ENCODE measurements around the gene TAF11L13. TPM values are rescaled to one million over a fixed set of nuclear protein-coding genes. Genes with fewer than 3 reads are reported as not detected.
"Not testable (repeated sequence)": the region's sequence is repeated elsewhere in the genome, so short reads cannot be mapped to it uniquely, and the experiment has no call there.

The TAF11L13 gene
- total RNA-seq: not detected
- not detected for polyA plus RNA-seq
- total RNA-seq: 0 reads per million in 6 experiments

DNA sequence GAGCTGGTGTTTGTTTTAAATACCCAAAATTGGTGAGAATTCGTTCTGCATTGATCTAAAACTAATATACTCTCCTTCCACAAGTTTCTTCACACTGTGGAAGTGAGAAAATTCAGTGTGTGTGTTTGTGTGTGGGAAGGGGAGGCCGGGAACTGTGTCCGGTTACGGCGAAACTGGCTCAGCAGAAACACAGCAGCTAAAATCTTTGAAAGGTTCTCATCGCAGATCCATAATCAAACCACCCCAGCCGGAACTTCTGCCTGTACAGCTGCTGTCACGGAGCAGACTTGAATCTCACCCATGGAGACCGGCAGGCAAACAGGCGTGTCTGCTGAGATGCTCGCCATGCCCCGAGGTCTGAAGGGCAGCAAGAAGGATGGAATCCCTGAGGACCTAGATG lies at the start of gene TAF11L13:
Gene TAF11L13, plus strand, starts transcription at position 301 of the 400 bp plus-strand sequence.
- POLR2A ChIA-PET, ATAC-seq, DNase-seq, H3K4me3 Mint-ChIP-seq, H3K27me3 Mint-ChIP-seq, H3K4me1 Mint-ChIP-seq, H3K36me3 Mint-ChIP-seq, H3K27ac Mint-ChIP-seq: not testable (repeated sequence)
- peaks cover 0 to 10% (median 4%) of the 10 kb centered on the region in 9 donors for H3K9me3 Mint-ChIP-seq

DNA sequence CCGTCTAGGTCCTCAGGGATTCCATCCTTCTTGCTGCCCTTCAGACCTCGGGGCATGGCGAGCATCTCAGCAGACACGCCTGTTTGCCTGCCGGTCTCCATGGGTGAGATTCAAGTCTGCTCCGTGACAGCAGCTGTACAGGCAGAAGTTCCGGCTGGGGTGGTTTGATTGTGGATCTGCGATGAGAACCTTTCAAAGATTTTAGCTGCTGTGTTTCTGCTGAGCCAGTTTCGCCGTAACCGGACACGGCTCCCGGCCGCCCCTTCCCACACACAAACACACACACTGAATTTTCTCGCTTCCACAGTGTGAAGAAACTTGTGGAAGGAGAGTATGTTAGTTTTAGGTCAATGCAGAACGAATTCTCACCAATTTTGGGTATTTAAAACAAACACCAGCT lies 46.2 kb upstream of the TAF11L13 start, which contains the start of gene TAF11L7:
Gene TAF11L7, minus strand, starts transcription at position 101 of the 400 bp plus-strand sequence.
- ATAC-seq, H3K27ac Mint-ChIP-seq, DNase-seq, H3K4me3 Mint-ChIP-seq, H3K9me3 Mint-ChIP-seq, H3K36me3 Mint-ChIP-seq, H3K4me1 Mint-ChIP-seq, H3K27me3 Mint-ChIP-seq, POLR2A ChIA-PET: not testable (repeated sequence)

GRCh38 chr5:17590860-17591259 lies 41.0 kb upstream of the TAF11L13 start, which contains the start of gene TAF11L8:
TSS of gene TAF11L8 (minus strand) at chr5:17590960.
- H3K4me1 Mint-ChIP-seq, POLR2A ChIA-PET, H3K27me3 Mint-ChIP-seq, H3K9me3 Mint-ChIP-seq, H3K36me3 Mint-ChIP-seq, H3K4me3 Mint-ChIP-seq, DNase-seq, ATAC-seq, H3K27ac Mint-ChIP-seq: not testable (repeated sequence)

DNA sequence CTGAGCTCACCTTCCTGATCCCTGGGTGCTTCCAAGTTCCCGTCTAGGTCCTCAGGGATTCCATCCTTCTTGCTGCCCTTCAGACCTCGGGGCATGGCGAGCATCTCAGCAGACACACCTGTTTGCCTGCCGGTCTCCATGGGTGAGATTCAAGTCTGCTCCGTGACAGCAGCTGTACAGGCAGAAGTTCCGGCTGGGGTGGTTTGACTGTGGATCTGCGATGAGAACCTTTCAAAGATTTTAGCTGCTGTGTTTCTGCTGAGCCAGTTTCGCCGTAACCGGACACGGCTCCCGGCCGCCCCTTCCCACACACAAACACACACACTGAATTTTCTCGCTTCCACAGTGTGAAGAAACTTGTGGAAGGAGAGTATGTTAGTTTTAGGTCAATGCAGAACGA lies 37.6 kb upstream of the TAF11L13 start, which contains the start of gene TAF11L9:
Gene TAF11L9, minus strand, starts transcription at position 140 of the 400 bp plus-strand sequence.
- H3K27ac Mint-ChIP-seq, DNase-seq, H3K9me3 Mint-ChIP-seq, H3K27me3 Mint-ChIP-seq, POLR2A ChIA-PET, H3K4me3 Mint-ChIP-seq, ATAC-seq, H3K36me3 Mint-ChIP-seq, H3K4me1 Mint-ChIP-seq: not testable (repeated sequence)

DNA sequence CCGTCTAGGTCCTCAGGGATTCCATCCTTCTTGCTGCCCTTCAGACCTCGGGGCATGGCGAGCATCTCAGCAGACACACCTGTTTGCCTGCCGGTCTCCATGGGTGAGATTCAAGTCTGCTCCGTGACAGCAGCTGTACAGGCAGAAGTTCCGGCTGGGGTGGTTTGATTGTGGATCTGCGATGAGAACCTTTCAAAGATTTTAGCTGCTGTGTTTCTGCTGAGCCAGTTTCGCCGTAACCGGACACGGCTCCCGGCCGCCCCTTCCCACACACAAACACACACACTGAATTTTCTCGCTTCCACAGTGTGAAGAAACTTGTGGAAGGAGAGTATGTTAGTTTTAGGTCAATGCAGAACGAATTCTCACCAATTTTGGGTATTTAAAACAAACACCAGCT lies 34.2 kb upstream of the TAF11L13 start, which contains the start of gene TAF11L10:
Gene TAF11L10, minus strand, starts transcription at position 101 of the 400 bp plus-strand sequence.
- H3K4me1 Mint-ChIP-seq, ATAC-seq, H3K27me3 Mint-ChIP-seq, H3K36me3 Mint-ChIP-seq, H3K27ac Mint-ChIP-seq, POLR2A ChIA-PET, H3K9me3 Mint-ChIP-seq, DNase-seq, H3K4me3 Mint-ChIP-seq: not testable (repeated sequence)

DNA sequence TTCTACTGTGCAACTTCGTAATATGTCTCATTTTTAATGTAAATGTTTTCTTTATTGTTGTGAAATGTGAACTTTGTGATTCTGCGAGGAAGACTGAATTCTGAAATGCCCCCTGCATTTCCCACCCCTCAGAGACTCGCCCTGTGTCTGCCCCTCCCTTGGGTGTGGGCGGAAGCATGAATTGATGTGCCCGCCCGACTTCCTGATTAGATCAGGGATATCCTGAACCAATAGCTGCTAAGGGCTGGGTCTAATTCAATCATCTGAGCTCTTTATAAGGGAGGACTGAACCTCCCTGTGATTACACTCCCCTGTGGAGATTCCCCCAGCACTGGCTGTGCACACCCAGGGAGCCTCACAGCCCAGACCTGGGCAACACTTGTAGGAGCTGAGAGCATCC lies 28.0 kb upstream of the TAF11L13 start, which contains the start of gene TAF11L11:
Gene TAF11L11, plus strand, starts transcription at position 304 of the 400 bp plus-strand sequence.
- H3K27ac Mint-ChIP-seq, ATAC-seq, H3K36me3 Mint-ChIP-seq, DNase-seq, POLR2A ChIA-PET, H3K4me3 Mint-ChIP-seq, H3K4me1 Mint-ChIP-seq, H3K27me3 Mint-ChIP-seq: not testable (repeated sequence)
- peaks cover 0 to 18% (median 5%) of the 10 kb centered on the region in 9 donors for H3K9me3 Mint-ChIP-seq

DNA sequence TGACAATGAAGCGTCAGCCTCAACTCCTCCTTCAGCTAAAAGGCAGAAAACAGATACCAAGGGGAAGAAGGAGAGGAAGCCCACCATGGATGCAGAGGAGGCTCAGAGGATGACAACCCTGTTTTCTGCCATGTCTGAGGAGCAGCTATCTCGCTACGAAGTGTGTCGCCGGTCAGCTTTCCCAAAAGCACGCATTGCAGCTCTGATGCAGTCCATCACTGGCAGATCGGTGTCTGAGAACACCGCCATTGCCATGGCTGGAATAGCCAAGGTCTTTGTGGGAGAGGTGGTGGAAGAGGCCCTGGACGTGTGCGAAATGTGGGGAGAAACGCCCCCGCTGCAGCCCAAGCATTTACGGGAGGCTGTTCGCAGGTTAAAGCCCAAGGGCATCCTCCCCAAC lies 26.9 kb upstream of the TAF11L13 start:
- ATAC-seq (no peak), DNase-seq (no peak)
- no peaks in the 10 kb centered on the region for H3K36me3 Mint-ChIP-seq
- no peak overlapping the region for H3K27ac Mint-ChIP-seq
- H3K9me3 Mint-ChIP-seq: peaks cover 0 to 18% (median 5%) of the 10 kb centered on the region in 9 donors
- no peaks in the 10 kb centered on the region for H3K27me3 Mint-ChIP-seq
- no peaks in the 10 kb centered on the region for H3K4me1 Mint-ChIP-seq
- no peak overlapping the region for H3K4me3 Mint-ChIP-seq
- POLR2A ChIA-PET: no interaction called here

- peaks cover 0 to 18% (median 5%) of the 10 kb centered on the region in 9 donors for H3K9me3 Mint-ChIP-seq
- POLR2A ChIA-PET, H3K4me1 Mint-ChIP-seq, DNase-seq, H3K27ac Mint-ChIP-seq, H3K36me3 Mint-ChIP-seq, ATAC-seq, H3K4me3 Mint-ChIP-seq, H3K27me3 Mint-ChIP-seq: not testable (repeated sequence)
Measured at GRCh38 chr5:17607461-17607860, 24.4 kb upstream of the TAF11L13 start.

- peaks cover 0 to 17% (median 5%) of the 10 kb centered on the region in 9 donors for H3K9me3 Mint-ChIP-seq
- DNase-seq, H3K27me3 Mint-ChIP-seq, H3K4me1 Mint-ChIP-seq, POLR2A ChIA-PET, H3K27ac Mint-ChIP-seq, ATAC-seq, H3K4me3 Mint-ChIP-seq, H3K36me3 Mint-ChIP-seq: not testable (repeated sequence)
Measured at GRCh38 chr5:17610092-17610491, 21.8 kb upstream of the TAF11L13 start, which contains the start of gene TAF11L12. TSS of gene TAF11L12 (plus strand) at chr5:17610392.

GRCh38 chr5:17614872-17615605 lies 16.8 kb upstream of the TAF11L13 start:
- DNase-seq: no peak
- Mint-ChIP-seq H3K27me3 (no peaks in the 10 kb centered on the region), H3K9me3 (peaks cover 0 to 16% (median 6%) of the 10 kb centered on the region in 9 donors), H3K4me3 (no peak overlapping the region), H3K27ac (no peak overlapping the region), H3K4me1 (no peaks in the 10 kb centered on the region), H3K36me3 (no peaks in the 10 kb centered on the region)
- POLR2A ChIA-PET: no interaction called here
- ATAC-seq: no peak

- peaks cover 0 to 2% (median 0%) of the 10 kb centered on the region in 5 donors for H3K27me3 Mint-ChIP-seq
- ATAC-seq: no peak
- H3K36me3 Mint-ChIP-seq: no peaks in the 10 kb centered on the region
- H3K9me3 Mint-ChIP-seq: peaks cover 0 to 22% (median 11%) of the 10 kb centered on the region in 9 donors
- no peak overlapping the region for H3K4me3 Mint-ChIP-seq
- no peak for DNase-seq
- no peak overlapping the region for H3K27ac Mint-ChIP-seq
- POLR2A ChIA-PET: no interaction called here
- no peaks in the 10 kb centered on the region for H3K4me1 Mint-ChIP-seq
Measured at GRCh38 chr5:17619354-17619753, 12.5 kb upstream of the TAF11L13 start.

DNA sequence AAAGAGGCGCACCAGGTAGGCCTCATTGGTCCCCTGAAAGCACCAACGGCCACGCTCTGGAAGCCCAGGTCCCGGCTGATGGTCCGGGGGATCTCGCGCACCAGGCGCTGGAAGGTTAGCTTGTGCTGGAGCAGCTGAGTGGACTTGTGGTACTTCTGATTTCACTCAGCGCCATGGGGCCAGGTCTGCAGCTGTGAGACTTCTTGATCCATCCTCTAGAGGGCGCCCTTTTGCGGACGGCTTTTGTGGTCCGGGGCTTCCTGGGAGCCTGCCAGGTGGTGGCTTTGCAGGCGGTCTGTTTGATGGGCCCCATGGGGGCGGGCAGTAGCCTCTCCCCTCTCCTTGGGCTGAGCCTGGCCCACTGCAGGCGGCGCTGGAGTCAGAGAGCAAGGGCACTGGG lies 11.3 kb upstream of the TAF11L13 start:
- no peak for DNase-seq
- no peak overlapping the region for H3K27ac Mint-ChIP-seq
- H3K9me3 Mint-ChIP-seq: peaks cover 0 to 22% (median 8%) of the 10 kb centered on the region in 9 donors
- ATAC-seq: no peak
- peaks cover 0 to 2% (median 0%) of the 10 kb centered on the region in 5 donors for H3K27me3 Mint-ChIP-seq
- H3K4me3 Mint-ChIP-seq: no peak overlapping the region
- no peaks in the 10 kb centered on the region for H3K36me3 Mint-ChIP-seq
- H3K4me1 Mint-ChIP-seq: no peaks in the 10 kb centered on the region
- POLR2A ChIA-PET: no interaction called here

DNA sequence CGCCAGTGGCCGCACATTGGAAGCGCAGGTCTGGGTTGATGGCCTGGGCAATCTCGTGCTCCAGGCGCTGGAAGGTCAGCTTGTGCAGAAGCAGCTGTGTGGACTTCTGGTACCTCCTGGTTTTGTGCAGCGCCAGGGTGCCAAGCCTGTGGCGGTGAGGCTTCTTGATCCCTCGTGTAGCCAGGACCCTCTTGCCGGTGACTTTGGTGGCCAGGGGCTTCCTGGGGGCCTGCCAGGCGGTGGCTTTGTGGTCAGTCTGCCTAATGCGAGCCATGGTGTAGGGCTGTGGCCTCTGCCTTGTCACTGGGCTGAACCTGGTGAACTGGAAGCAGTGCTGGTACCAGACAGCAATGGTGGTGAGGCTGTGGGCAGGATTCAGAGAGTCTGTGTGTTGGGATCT lies 6.2 kb upstream of the TAF11L13 start:
- Mint-ChIP-seq H3K36me3 (peaks cover 0 to 4% (median 0%) of the 10 kb centered on the region in 3 donors), H3K4me3 (no peak overlapping the region), H3K27me3 (peaks cover 0 to 2% (median 0%) of the 10 kb centered on the region in 5 donors), H3K9me3 (peaks cover 0 to 18% (median 6%) of the 10 kb centered on the region in 9 donors), H3K27ac (no peak overlapping the region), H3K4me1 (no peaks in the 10 kb centered on the region)
- no peak for DNase-seq
- POLR2A ChIA-PET: no interaction called here
- no peak for ATAC-seq
